GM18505 (cell line): ENCODE measurements around the gene CAPN5.

Experiments
- ATAC-seq: cut with Tn5 transposase; IDR thresholded peaks from one replicate; pipeline ENCODE4 v1.9.1; 2021; ENCODE audit not compliant: unreplicated experiment
- POLR2A ChIP-seq: IDR thresholded peaks from 4 replicates; pipeline ENCODE4 v1.6.1; 2011; ENCODE audit warnings: borderline replicate concordance; ENCODE audit not compliant: insufficient read depth, insufficient read length; ENCODE audit errors: extremely low read depth

Gene CAPN5

DNA sequence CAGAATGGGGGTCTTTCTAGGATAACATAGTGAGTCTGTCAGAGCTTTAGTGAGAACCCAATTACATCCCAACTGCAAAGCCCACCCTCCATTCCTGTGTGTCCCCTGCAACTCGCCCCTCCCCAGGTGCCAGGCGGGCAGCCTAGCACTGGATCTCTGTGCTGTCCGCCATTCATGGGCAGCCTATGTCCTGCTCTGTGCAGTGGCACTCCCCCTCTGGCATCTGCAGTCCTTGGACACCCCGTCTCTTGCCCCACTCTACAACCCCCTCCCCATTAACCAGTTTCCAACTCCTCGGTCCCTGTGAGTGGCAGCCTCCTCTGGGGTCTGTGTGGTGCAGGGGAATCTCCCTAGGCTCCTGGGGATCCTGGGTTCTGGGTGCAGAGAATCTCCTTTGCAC is 98.3 kb downstream of the CAPN5 start:
- ATAC-seq, result no peak
- no peak for TF ChIP-seq POLR2A

DNA sequence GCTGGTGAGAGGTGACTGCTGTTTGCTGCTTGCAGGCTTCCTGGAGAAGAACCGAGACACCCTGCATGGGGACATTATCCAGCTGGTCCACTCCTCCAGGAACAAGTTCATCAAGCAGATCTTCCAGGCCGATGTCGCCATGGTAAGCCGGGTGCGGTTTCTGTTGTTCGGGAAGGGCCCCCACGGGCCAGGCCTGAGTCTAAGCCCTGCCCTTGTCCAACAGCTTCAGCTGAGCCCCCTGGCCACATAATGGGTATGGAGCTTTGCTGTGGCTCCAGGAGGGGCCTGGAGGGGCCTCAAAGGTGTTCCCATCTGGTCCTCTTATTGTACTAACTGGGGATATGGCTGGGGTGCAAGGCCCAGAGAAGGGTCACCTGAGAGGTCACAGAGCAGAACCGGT is 99.2 kb downstream of the CAPN5 start:
- no peak for TF ChIP-seq POLR2A
- ATAC-seq, result no peak

DNA sequence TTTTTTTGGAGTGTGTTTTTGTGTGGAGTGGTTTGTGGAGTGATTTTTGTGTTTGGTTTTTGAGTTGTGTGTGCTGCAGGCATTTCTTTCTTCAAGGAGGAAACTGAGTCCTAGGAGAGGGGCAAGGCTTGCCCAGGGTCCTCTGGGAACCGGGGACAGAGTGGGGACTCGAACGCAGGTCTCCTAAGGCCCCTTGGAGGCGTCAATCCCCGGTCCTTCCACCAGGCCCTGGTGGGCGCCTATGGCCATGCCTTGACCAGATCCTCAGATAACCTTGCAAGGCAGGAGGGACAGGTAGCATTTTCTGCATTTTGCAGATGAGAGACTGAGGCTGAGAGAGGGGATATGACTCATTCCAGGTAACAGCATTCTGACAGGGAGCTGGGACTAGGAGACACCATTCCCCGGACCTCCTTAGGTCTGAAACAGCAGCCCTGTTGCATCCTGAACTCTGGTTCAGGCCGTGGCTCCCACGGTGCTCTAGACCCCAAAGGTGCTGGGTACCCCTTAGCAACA is 100.4 kb downstream of the CAPN5 start:
- no peak for ATAC-seq
- TF ChIP-seq POLR2A, result no peak

- ATAC-seq, result no peak
- TF ChIP-seq POLR2A, result no peak
Observed at GRCh38 chr11:77167791-77168190, 101.0 kb downstream of the CAPN5 start.

DNA sequence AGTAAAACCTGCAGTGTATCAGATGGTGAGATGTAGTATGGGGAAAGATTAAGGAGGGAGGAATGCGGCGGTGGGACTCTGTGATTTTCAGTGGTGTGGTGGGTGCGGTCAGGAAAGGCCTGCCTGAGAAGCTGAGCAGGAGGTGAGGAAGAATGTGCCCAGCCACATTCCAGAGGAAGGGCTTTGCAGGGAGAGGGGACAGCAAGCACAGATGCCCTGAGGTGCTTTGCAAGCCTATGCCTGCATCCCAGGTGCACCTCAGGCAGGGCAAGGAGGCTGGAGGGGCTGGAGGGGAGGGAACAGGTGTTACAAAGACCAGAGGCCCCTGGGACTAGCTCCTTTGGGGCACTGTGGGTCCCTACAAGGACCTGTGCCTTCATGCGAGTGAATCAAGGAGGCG is 103.3 kb downstream of the CAPN5 start:
- TF ChIP-seq POLR2A, result no peak
- ATAC-seq, result no peak

DNA sequence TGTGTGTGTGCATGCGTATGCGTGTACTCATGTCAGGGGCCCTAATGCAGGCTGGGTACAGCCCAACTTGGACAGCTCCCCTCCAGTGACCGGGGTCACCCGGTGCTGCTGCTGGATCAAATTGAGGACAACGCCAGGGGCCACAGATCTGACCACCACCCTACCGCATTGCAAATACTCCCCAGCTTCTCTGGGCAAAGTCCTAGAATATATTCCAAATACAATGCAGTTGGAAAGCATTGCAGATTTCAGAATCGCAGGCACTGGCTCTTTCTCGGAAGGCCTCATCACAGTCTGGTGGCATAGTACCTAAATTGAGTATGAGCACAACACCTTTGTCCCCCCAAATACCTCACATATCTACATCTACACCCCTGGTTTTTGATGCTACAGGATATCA is 104.5 kb downstream of the CAPN5 start:
- no peak for TF ChIP-seq POLR2A
- no peak for ATAC-seq

DNA sequence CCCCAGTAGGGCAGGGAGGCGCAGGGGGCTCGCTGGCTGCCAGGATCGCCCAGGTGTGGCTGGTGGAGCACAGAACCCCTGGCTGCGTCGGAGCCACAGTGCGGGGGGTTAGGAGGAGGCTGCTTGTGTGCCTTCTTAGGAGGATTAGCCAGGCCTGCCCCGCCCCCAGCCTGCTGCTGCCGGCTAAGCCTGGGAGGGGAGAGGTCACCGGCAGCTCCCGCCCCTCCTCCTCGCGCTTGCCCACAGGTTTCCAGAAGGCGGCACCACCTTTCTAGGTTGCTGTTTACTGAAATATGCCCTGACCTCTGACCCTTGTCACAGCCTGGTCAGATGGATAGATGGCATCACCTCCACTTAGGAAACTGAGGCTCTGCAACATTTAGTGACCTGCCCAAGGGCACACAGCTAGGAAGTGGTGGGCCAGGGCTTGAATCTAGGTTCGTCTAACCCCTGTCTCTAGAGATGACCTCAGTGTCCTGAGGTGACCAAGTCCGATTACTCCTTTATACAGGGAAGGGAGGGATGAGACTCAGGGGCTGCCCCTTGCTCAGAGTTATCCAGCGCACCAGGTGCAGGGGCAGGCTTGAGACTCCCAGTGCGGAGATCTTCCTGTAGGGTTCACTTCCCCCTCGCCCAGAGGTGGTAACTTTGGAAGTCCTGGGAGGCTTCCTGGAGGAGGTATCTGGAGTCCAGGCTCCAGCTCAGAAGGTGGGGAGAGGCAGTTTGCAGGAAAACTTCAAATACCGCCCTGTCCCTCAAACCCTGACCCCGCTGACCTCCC is 105.3 kb downstream of the CAPN5 start:
- no peak for TF ChIP-seq POLR2A
- no peak for ATAC-seq

DNA sequence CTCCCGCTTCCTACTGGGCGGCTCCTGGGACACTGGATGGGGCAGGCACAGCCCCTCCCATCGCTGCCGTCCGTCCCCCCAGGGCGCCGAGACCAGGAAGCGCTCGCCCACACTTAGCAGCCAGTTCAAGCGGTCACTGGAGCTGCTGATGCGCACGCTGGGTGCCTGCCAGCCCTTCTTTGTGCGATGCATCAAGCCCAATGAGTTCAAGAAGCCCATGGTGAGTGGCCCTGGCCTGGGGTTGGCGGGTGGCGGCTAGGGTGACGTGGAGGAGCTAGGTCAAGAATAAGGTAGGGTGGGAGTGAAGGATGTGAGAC is 105.9 kb downstream of the CAPN5 start:
- no peak for TF ChIP-seq POLR2A
- ATAC-seq, result no peak

DNA sequence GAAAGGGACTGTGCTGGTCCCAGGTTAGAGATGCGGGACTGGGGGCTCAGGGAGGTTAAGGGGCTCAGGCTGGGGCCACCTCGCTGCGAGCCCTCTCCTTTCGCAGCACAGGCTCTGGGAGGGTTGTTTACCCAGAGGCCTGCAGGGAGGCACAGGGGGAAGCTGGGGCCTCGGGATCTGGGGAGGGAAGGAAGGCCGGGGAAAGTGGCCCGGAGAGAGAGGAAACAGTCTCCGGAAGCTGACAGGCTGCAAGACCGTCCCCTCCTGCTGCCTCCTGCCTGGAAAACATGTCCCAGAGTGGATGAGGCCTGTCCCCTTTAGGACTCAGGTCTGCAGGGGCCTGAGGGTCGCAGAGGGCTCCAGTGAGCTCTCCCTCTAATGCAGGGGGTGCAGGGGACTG is 106.7 kb downstream of the CAPN5 start:
- TF ChIP-seq POLR2A, result no peak
- ATAC-seq, result no peak

DNA sequence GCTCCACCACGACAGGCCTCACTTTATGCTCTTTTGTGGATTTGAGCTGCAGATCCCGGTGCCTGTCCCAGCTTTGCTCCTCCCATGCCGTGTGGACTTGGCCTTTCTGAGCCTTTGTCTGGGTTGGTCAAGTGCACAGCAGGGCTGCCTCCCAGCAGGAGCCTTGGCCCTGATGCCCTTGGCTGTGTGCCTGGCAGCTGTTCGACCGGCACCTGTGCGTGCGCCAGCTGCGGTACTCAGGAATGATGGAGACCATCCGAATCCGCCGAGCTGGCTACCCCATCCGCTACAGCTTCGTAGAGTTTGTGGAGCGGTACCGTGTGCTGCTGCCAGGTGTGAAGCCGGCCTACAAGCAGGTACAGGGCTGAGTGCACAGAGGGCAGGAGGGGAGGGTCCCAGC is 107.8 kb downstream of the CAPN5 start:
- ATAC-seq, result no peak
- TF ChIP-seq POLR2A, result no peak

- no peak for TF ChIP-seq POLR2A
- ATAC-seq, result no peak
Observed at GRCh38 chr11:77175021-77175842, 108.5 kb downstream of the CAPN5 start.
